ENCODE results near the gene CCNK.

CCNK gene

GRCh38 chr14:99538733-99539132 is 57.5 kb downstream of the CCNK start:
- DNase-seq: no peak

GRCh38 chr14:99539491-99539890 is 58.3 kb downstream of the CCNK start:
- no peak for DNase-seq

GRCh38 chr14:99540196-99541032 is 59.2 kb downstream of the CCNK start:
- DNase-seq: no peak

DNA sequence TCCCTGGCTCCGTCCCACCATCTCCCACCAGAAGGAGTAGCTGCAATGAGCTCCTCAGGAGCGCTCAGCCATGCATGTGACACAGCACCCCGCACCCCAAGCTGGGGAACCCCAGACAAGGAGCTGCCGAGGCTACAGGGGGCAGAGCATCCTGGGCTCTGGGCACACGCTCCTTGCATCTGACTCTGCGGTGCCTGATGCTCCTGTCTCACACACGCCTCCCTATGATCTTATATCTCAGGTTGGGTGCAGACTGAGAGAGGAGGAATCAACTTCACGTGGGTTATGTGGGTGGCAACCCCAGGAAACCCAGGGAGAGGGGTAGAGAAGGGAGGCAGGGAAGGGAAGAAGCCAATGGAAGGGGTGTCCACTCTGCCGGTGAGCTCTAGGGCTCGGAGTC is 60.0 kb downstream of the CCNK start:
- DNase-seq: no peak

- DNase-seq: no peak
Measured at GRCh38 chr14:99541677-99542470, 60.7 kb downstream of the CCNK start.

DNA sequence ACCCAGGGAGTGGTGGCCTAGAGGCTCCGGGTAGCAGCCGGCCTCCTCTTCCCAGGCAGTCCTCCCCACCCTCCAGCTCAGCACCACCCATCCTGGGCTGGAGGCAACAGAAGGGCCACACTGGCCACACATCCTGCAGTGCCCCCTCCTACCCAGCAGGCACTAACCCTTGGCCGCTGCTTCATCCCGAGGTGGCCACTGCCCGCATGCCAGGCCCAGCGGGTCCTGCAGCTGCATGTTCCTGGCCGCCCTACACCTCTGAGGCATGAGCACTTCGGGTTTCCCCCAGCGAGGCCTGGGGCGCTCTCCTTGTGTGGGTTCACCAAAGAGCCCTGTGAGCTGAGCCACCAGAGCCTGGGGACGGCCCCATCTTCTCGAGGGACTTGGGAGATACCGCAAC is 61.4 kb downstream of the CCNK start:
- DNase-seq: no peak

GRCh38 chr14:99543370-99543769 is 62.2 kb downstream of the CCNK start:
- no peak for DNase-seq

GRCh38 chr14:99543985-99544384 is 62.8 kb downstream of the CCNK start:
- DNase-seq: no peak

DNA sequence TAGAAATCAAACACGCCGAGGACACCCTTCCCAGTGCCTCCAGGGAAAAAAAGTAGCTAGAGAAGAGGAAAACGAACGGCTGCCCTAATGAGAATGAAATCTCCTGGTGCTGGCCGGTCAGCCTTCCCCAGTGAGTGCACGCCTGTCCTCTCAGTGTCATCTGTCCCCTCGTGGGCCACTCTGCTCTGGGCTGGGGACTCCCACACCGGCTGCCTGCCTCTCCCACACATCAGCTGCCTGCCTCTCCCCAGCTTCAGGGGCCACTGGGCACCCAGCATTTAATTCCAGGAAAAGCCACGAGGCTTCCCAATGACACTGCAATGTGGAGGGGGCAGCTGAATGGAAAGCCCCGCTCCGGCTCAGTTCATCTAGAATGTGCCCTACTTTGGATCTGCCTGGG is 63.8 kb downstream of the CCNK start:
- no peak for DNase-seq

DNA sequence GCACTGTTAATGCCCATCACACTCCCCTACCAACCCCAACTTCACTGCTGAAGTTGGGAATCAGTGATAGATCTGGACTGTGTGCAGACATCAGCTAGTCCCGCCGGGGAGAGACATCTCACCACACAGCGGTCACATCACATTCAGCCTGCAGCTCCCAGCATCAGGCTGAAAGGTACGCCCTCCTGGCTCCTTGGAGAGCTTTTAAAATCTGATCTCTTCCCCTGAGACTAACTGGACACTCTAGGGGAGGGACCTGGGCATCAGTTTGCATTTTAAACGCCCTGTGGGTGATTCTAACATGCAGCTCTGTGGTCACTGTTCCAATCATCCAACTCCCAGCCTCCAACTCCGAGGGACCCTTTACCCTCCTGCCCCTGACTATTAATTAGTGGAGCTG is 64.4 kb downstream of the CCNK start:
- no peak for DNase-seq

DNA sequence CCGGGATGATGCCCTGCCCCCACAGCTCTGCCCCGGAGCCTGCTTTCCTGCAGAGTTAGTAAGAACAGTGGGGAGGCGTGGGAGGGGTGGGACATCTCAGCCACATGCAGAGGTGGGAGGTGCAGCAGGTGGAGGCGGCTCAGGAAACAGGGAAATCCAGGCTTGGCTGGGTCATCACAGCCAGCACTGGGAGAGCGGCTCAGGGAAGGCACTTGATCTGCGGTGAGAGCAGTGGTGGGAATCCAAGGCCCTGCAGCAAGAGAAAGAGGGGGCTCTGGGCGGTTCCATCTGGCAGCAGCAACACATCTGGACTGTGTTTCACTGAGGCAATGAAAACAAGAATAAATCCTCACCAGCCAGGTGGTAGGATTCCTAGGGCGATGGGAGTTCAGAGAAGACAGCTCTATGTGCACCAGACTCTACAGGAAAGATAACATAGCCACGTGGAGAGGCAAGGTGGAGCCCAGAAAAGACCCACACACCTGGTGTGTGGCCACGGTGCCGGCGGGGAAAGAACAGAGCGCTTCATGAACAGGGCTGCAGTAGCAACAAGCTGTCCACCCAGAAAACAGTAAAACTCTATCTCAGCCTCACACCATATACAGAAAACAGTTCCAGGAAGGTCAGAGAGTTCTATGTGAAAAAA is 65.1 kb downstream of the CCNK start:
- DNase-seq: no peak

DNA sequence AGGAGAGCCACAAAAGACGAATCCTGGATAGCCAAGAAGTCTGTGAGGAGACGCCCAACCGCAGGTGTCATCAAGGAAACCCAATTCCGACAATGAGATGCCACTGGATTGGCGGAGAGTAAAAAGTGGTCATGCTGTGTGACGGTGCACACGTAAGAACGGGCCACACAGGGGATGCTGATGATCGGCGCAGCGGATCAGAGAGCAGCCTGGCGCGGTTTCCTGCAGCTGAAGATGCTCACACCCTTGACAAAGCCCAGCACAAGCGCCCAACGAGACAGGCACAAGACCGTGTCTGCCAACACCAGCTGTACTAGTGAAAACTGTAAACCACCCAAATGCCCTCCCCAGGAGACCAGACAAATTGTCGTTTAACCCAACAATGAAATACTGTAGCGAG is 67.0 kb downstream of the CCNK start:
- no peak for DNase-seq

- DNase-seq: no peak
Measured at GRCh38 chr14:99548871-99549515, 67.8 kb downstream of the CCNK start.

- no peak for DNase-seq
Measured at GRCh38 chr14:99549684-99550083, 68.5 kb downstream of the CCNK start.

DNA sequence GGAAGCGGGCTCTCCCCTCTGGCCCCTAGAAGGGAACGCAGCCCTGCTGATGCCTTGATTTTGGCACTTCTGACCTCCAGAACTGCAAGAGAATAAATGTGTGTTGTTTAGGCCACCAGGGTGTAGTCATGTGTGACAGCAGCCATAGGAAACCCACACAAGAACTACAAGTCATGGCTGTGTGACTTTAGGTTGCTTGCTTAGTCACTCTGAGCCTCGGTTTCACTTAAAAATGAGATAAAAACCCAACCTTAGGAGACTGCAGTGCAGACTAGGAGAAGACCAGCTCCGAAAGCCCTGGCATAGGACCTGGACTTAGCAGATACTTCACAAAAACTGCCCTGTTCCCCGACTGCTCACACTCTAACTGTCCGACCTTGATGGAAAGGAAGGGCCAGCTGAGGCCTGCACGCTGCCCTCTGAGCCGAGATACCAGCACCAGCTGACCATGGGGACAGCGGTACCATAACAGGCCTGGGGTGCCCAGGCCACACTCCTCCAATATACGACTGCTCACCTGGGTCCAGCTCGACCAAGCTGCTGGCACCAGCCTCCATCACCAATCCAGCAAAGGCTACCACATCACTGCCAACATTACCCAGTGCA is 69.3 kb downstream of the CCNK start:
- no peak for DNase-seq

GRCh38 chr14:99551034-99551922 is 70.1 kb downstream of the CCNK start:
- no peak for DNase-seq

- no peak for DNase-seq
Measured at GRCh38 chr14:99552021-99552553, 70.9 kb downstream of the CCNK start.

DNA sequence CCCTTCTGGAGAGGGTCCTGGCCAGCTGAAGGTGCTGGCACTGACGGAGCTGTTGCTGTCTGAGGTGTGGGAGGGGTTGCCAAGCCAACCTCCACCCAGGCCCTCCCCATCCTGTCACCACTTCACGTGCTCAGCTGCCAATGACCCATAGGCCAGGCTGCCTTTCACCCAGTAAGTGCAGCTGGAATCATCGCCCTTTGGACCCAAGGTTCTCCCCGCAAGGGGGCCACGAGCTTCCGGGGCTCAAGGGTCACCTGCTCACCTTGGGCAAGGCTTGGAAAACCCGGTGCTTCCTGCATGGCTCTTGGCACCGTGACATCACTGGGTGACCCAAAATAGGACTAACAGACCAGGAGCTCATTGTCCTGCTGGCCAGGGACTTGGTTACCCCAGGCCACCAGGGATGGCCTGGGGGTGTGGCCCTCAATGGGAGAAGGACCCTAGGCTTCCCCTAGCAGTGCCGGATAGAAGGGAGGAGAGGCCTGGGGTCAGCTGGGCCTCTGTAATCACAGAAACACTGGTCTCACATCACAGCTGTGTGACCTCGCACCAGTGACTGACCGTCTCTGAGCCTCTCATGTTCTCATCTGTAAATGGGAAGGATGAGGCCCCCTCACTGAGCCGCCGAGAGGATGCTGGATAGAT is 71.5 kb downstream of the CCNK start:
- no peak for DNase-seq

DNA sequence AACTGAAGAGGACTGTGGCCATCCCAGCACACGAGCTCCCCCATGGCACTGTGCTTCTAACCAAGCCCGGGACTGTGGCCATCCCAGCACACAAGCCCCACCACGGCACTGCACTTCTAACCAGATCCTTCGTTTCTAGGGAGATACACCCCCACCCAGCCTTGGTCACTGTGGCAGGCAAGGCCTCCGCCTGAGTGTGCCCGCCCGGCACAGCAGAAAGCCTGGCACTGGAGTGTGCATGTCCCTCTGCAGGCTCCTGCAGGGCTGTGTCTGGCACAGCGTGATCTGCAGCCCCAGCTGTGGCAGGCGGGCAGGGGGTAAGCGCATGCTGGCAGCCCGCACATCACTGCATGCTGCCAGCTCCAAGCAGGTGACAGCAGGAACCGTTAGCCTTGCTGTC is 73.0 kb downstream of the CCNK start:
- DNase-seq: no peak

- DNase-seq: no peak
Measured at GRCh38 chr14:99554757-99555531, 73.7 kb downstream of the CCNK start.
